H1 (cell line): ENCODE results near the gene FBXL17. TPM values are rescaled to one million over a fixed set of nuclear protein-coding genes. Genes with fewer than 3 reads are reported as not detected.

Experiments
- CTCF ChIA-PET: fragments of 300-600 bp; sonication (Branson Sonifier 250); formaldehyde crosslinking; loops from one replicate; lab custom pipeline; 2021; ENCODE audit not compliant: partially characterized antibody; lab: Charles Lee
- POLR2A ChIA-PET: fragments of 300-600 bp; sonication (Branson Sonifier 250); formaldehyde crosslinking; loops from one replicate; lab custom pipeline; 2021; ENCODE audit warnings: inconsistent platforms; ENCODE audit not compliant: partially characterized antibody; lab: Charles Lee
- DNase-seq, 2 experiments: peaks; one replicate each; pipeline versions ENCODE4 v3.0.0 to v3.0.0-alpha.2; 2010 to 2022; ENCODE audit warnings: low spot score in 2 of 2, low read depth in 1 of 2, mixed read lengths in 1 of 2
- FAIRE-seq: peaks from 2 replicates; lab custom pipeline; 2011; peaks lifted over from hg19 to GRCh38; lab: Jason Lieb, UNC
- H2AFZ ChIP-seq: 2 replicates; pipeline ENCODE4 v1.8.1; 2012; ENCODE audit warnings: low read length, inconsistent platforms
- H2AK5ac ChIP-seq: 2 replicates; pipeline ENCODE4 v1.6.1; 2013; ENCODE audit warnings: low read depth, low read length
- H2BK120ac ChIP-seq: replicated peaks from 2 replicates; pipeline ENCODE3; 2013; ENCODE audit warnings: low read depth, low read length, inconsistent platforms
- H2BK12ac ChIP-seq: 2 replicates; pipeline ENCODE4 v1.6.1; 2013; ENCODE audit warnings: low read depth, low read length
- H2BK15ac ChIP-seq: 2 replicates; pipeline ENCODE4 v1.6.1; 2013; ENCODE audit warnings: low read length
- H2BK20ac ChIP-seq: 2 replicates; pipeline ENCODE4 v1.6.1; 2013; ENCODE audit warnings: low read length
- H2BK5ac ChIP-seq: 2 replicates; pipeline ENCODE4 v1.6.1; 2013; ENCODE audit warnings: low read depth, low read length
- H3K14ac ChIP-seq: 2 replicates; pipeline ENCODE4 v1.6.1; 2013; ENCODE audit warnings: inconsistent platforms; ENCODE audit not compliant: insufficient read length
- H3K18ac ChIP-seq: 2 replicates; pipeline ENCODE4 v1.6.1; 2013; ENCODE audit warnings: low read length; ENCODE audit errors: extremely low read depth
- H3K23ac ChIP-seq: 2 replicates; pipeline ENCODE4 v1.6.1; 2013; ENCODE audit warnings: inconsistent platforms; ENCODE audit not compliant: insufficient read length
- H3K23me2 ChIP-seq: 2 replicates; pipeline ENCODE4 v1.6.1; 2013; ENCODE audit warnings: low read depth, low read length
- H3K27ac ChIP-seq: 2 replicates; pipeline ENCODE4 v1.6.1; 2011; ENCODE audit warnings: low read depth, low read length, inconsistent platforms
- H3K27me3 ChIP-seq, 4 experiments: replicated peaks in 1 of 4; 1 replicate in 1 of 4; 2 replicates in 3 of 4; pipeline versions ENCODE4 v1.6.1 to v1.8.1; 2011 to 2013; ENCODE audit warnings: low read length in 3 of 4, mild to moderate bottlenecking in 3 of 4, inconsistent platforms in 2 of 4, mixed read lengths in 2 of 4, moderate library complexity in 1 of 4; ENCODE audit not compliant: control insufficient read depth in 3 of 4, insufficient read depth in 3 of 4; ENCODE audit errors: extremely low read depth in 1 of 4
- H3K36me3 ChIP-seq, 4 experiments: 2 replicates each; pipeline versions ENCODE4 v1.6.1 to v1.8.1; 2011 to 2013; ENCODE audit warnings: mild to moderate bottlenecking in 4 of 4, low read length in 3 of 4, moderate library complexity in 2 of 4, control low read depth in 1 of 4, inconsistent platforms in 1 of 4; ENCODE audit not compliant: insufficient read depth in 4 of 4, control insufficient read depth in 2 of 4
- H3K4ac ChIP-seq: replicated peaks from 2 replicates; pipeline ENCODE3; 2013; ENCODE audit warnings: low read length, low read depth, mixed read lengths, inconsistent platforms; ENCODE audit not compliant: insufficient read length
- H3K4me1 ChIP-seq, 4 experiments: replicated peaks in 1 of 4; 1 replicate in 1 of 4; 2 replicates in 3 of 4; pipeline versions ENCODE4 v1.6.1 to v1.8.1; 2011 to 2013; ENCODE audit warnings: low read length in 3 of 4, inconsistent platforms in 2 of 4, mixed read lengths in 1 of 4; ENCODE audit not compliant: insufficient read depth in 4 of 4, control insufficient read depth in 3 of 4
- H3K4me2 ChIP-seq, 2 experiments: 2 replicates each; pipeline versions ENCODE4 v1.6.1 to v1.8.1; 2011 to 2013; ENCODE audit warnings: low read depth in 2 of 2, low read length in 2 of 2, control low read depth in 1 of 2, inconsistent platforms in 1 of 2, mild to moderate bottlenecking in 1 of 2; ENCODE audit not compliant: insufficient read depth in 1 of 2
- H3K4me3 ChIP-seq, 4 experiments: fragments of 200-600, 300-600 bp in 1 of 4; sonication (generic), shearing (Covaris generic), sonication (Bioruptor Twin) in 1 of 4; 2 replicates each; pipeline versions ENCODE4 v1.5.1 to v1.8.1; 2011 to 2016; ENCODE audit warnings: low read length in 4 of 4, low read depth in 3 of 4, control low read depth in 2 of 4, inconsistent platforms in 2 of 4, mild to moderate bottlenecking in 2 of 4, mixed read lengths in 1 of 4, moderate library complexity in 1 of 4; ENCODE audit not compliant: insufficient read depth in 2 of 4; ENCODE audit errors: extremely low read depth in 1 of 4
- H3K56ac ChIP-seq: replicated peaks from 2 replicates; pipeline ENCODE3; 2013; ENCODE audit warnings: low read depth, mild to moderate bottlenecking, mixed read lengths, low read length, inconsistent platforms; ENCODE audit not compliant: insufficient read length
- H3K79me1 ChIP-seq: 2 replicates; pipeline ENCODE4 v1.6.1; 2013; ENCODE audit warnings: low read depth, low read length, control low read depth
- H3K79me2 ChIP-seq, 2 experiments: 2 replicates each; pipeline versions ENCODE4 v1.6.1 to v1.8.1; 2012 to 2013; ENCODE audit warnings: low read length in 2 of 2, mild to moderate bottlenecking in 2 of 2, inconsistent platforms in 1 of 2; ENCODE audit not compliant: insufficient read depth in 2 of 2, control insufficient read depth in 1 of 2
- H3K9ac ChIP-seq, 4 experiments: replicated peaks in 1 of 4; 1 replicate in 1 of 4; 2 replicates in 3 of 4; pipeline versions ENCODE4 v1.6.1 to v1.8.1; 2011 to 2013; ENCODE audit warnings: low read depth in 3 of 4, low read length in 3 of 4, control low read depth in 2 of 4, mild to moderate bottlenecking in 2 of 4, moderate library complexity in 2 of 4, inconsistent platforms in 1 of 4; ENCODE audit errors: extremely low read depth in 1 of 4
- H3K9me3 ChIP-seq, 2 experiments: 2 replicates each; pipeline versions ENCODE4 v1.6.1 to v1.8.1; 2012 to 2013; ENCODE audit warnings: mild to moderate bottlenecking in 2 of 2, moderate library complexity in 2 of 2, control low read depth in 1 of 2, inconsistent platforms in 1 of 2, low read depth in 1 of 2, low read length in 1 of 2, mixed read lengths in 1 of 2; ENCODE audit not compliant: insufficient read depth in 2 of 2
- H4K20me1 ChIP-seq, 2 experiments: replicated peaks in 1 of 2; 2 replicates each; pipeline versions ENCODE3 to v1.8.1; 2011 to 2013; ENCODE audit warnings: inconsistent platforms in 2 of 2, low read length in 2 of 2, mild to moderate bottlenecking in 1 of 2; ENCODE audit not compliant: insufficient read depth in 2 of 2, control insufficient read depth in 1 of 2
- H4K5ac ChIP-seq: 2 replicates; pipeline ENCODE4 v1.6.1; 2013; ENCODE audit warnings: low read length, low read depth, mixed read lengths, inconsistent platforms; ENCODE audit not compliant: insufficient read length
- H4K8ac ChIP-seq: 2 replicates; pipeline ENCODE4 v1.8.0; 2013; ENCODE audit warnings: mild to moderate bottlenecking, moderate library complexity, low read length, inconsistent platforms; ENCODE audit not compliant: insufficient read depth; ENCODE audit errors: extremely low read depth
- H4K91ac ChIP-seq: replicated peaks from 2 replicates; pipeline ENCODE3; 2013; ENCODE audit warnings: low read length, mixed read lengths, inconsistent platforms; ENCODE audit not compliant: insufficient read length
- ASH2L ChIP-seq: fragments of 200-600, 300-600 bp; sonication (generic); IDR thresholded peaks from one replicate; pipeline ENCODE4 v1.7.1; 2017; ENCODE audit warnings: low read length
- RAD21 ChIP-seq, 2 experiments: IDR thresholded peaks in 1 of 2; conservative IDR thresholded peaks in 1 of 2; 2 replicates each; pipeline ENCODE4 v1.6.1; 2011; ENCODE audit warnings: low read depth in 2 of 2, low read length in 2 of 2, improper control_type of control experiment in 1 of 2, inconsistent platforms in 1 of 2, mild to moderate bottlenecking in 1 of 2, moderate library complexity in 1 of 2
- WGBS, 2 experiments: shearing (Covaris generic) in 1 of 2; methylation state at CpG; one replicate each; pipeline versions ENCODE4 v1.1.6 to v1.1.7; 2013 to 2015; ENCODE audit warnings: low lambda C conversion rate in 2 of 2, mixed read lengths in 2 of 2, inconsistent platforms in 1 of 2, low coverage in 1 of 2, missing lambda C conversion rate in 1 of 2; ENCODE audit not compliant: insufficient replicate concordance in 2 of 2, insufficient coverage in 1 of 2, insufficient read length in 1 of 2; ENCODE audit errors: extremely low coverage in 1 of 2, missing lambda C conversion rate in 1 of 2; 5-methylcytosine and 5-hydroxymethylcytosine counted together
- polyA plus RNA-seq, 7 experiments: library from polyadenylated mRNA; depleted of rRNA in 3 of 7; stranded (reverse) in 5 of 7; unstranded in 2 of 7; fragments of >200 nt in 5 of 7; fragments of 200-250 nt in 2 of 7; gene quantifications; 1 replicate in 5 of 7; 2 replicates in 1 of 7; 4 replicates in 1 of 7; pipeline versions ENCODE4 v1.2.1 to v1.2.3, GENCODE V29; 2011 to 2013; ENCODE audit warnings: missing spikeins in 2 of 7, mixed read lengths in 2 of 7
- total RNA-seq: library from RNA; stranded (reverse); fragmentation: NEBNext Ultra II Directional; extraction: Animal tissue kit (Norgen Biotek cat#: 25700); gene quantifications from 2 replicates; pipeline ENCODE4 v1.2.1, GENCODE V29; 2021
- TF ChIP-seq, protein P1 (sequence below), 3 experiments: IDR thresholded peaks; 1 replicate in 2 of 3; 2 replicates in 1 of 3; pipeline versions ENCODE4 v1.5.1 to v1.6.1; 2011; ENCODE audit warnings: low read length in 3 of 3, mild to moderate bottlenecking in 3 of 3, inconsistent platforms in 2 of 3, low read depth in 1 of 3, moderate library complexity in 1 of 3; ENCODE audit not compliant: insufficient read depth in 1 of 3; ENCODE audit errors: control extremely low read depth in 1 of 3

FBXL17 gene
- total and polyA plus RNA-seq, 2 of the 8 experiments (the other 6 are each of a cell fraction or from before 2014, with no cell fraction given): 0.35 to 4.3 TPM

DNA sequence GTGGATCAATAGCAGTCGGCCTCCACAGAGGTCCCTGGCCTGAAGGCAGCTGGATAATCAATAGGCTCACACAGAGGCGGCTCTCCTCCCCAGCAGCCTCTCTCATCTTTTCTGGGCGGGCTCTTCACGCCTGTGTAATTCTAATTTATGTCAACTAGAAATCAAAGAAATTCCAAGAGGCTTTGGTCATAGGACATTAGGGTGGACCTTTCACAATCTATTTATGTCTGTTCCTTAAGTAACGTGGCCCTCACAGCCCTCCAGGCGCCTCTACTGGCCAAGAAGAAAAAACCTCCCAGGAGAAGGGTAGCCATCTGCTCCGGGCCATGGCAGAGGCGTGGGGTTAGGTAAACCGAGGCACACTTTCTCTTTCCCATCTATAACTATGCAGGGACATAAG is 506.1 kb downstream of the FBXL17 start:
- no peaks in the 10 kb centered on the region for H3K9me3 ChIP-seq
- no peak overlapping the region for H2BK5ac ChIP-seq
- no peak overlapping the region for H2BK120ac ChIP-seq
- no peaks in the 10 kb centered on the region for H3K79me1 ChIP-seq
- CTCF ChIA-PET: interaction anchor here (0.7 to 1.4 kb wide), 4 partner anchors 8 to 16 kb away, joined by 3 to 4 read pairs (median 4); no protein-coding TSS in a partner anchor
- H3K4me2 ChIP-seq: no peak overlapping the region
- no peak overlapping the region for H3K56ac ChIP-seq
- POLR2A ChIA-PET: no interaction called here
- H3K23ac ChIP-seq: no peak overlapping the region
- H2AK5ac ChIP-seq: no peak overlapping the region
- FAIRE-seq: no peak
- TF ChIP-seq, protein P1, sequence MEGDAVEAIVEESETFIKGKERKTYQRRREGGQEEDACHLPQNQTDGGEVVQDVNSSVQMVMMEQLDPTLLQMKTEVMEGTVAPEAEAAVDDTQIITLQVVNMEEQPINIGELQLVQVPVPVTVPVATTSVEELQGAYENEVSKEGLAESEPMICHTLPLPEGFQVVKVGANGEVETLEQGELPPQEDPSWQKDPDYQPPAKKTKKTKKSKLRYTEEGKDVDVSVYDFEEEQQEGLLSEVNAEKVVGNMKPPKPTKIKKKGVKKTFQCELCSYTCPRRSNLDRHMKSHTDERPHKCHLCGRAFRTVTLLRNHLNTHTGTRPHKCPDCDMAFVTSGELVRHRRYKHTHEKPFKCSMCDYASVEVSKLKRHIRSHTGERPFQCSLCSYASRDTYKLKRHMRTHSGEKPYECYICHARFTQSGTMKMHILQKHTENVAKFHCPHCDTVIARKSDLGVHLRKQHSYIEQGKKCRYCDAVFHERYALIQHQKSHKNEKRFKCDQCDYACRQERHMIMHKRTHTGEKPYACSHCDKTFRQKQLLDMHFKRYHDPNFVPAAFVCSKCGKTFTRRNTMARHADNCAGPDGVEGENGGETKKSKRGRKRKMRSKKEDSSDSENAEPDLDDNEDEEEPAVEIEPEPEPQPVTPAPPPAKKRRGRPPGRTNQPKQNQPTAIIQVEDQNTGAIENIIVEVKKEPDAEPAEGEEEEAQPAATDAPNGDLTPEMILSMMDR (IDR thresholded peaks at IDR 0.05; ENCODE audit: control extremely low read depth in 1 of 3, insufficient read depth in 1 of 3, low read depth in 1 of 3, low read length in 3 of 3): peak in 1 of 3 experiments; percentile 17; a peak in 1 of 4 replicates
- peak in 1 of 2 experiments; percentile 12; a peak in 1 of 4 replicates for TF ChIP-seq RAD21 (IDR thresholded peaks at IDR 0.05 in 1 of 2, conservative IDR thresholded peaks at IDR 0.05 in 1 of 2; ENCODE audit: low read depth in 2 of 2, low read length in 2 of 2)
- TF ChIP-seq ASH2L: no peak
- H3K4me3 ChIP-seq: no peak overlapping the region
- H3K4me1 ChIP-seq: no peaks in the 10 kb centered on the region; a peak in 1 of 7 replicates
- no peak for DNase-seq
- H3K27ac ChIP-seq: no peak overlapping the region
- 90% methylated on average over 9 of the region's 9 CpGs; no CpG with 5 or more reads in 1 of the 2 experiments for WGBS, 2 experiments
- no peak overlapping the region for H3K18ac ChIP-seq
- H3K14ac ChIP-seq: no peak overlapping the region
- H2BK20ac ChIP-seq: no peak overlapping the region
- H3K79me2 ChIP-seq: no peaks in the 10 kb centered on the region
- no peak overlapping the region for H3K9ac ChIP-seq
- no peak overlapping the region for H2BK15ac ChIP-seq
- no peak overlapping the region for H2BK12ac ChIP-seq
- H4K91ac ChIP-seq: no peak overlapping the region
- no peaks in the 10 kb centered on the region for H3K36me3 ChIP-seq
- no peaks in the 10 kb centered on the region for H3K23me2 ChIP-seq
- no peaks in the 10 kb centered on the region for H4K20me1 ChIP-seq
- H4K5ac ChIP-seq: no peak overlapping the region
- H2AFZ ChIP-seq: no peak overlapping the region
- H3K27me3 ChIP-seq: no peaks in the 10 kb centered on the region
- peak overlapping the region; percentile 52; the same call in 1 of the 2 replicates for H4K8ac ChIP-seq
- H3K4ac ChIP-seq: no peak overlapping the region
